ENCODE data around the gene TCOF1. TPM values are rescaled to one million over a fixed set of nuclear protein-coding genes. Genes with fewer than 3 reads are reported as not detected.

TCOF1 gene
- total RNA-seq, 1 donor from 2014 or later = 39.3 TPM

DNA sequence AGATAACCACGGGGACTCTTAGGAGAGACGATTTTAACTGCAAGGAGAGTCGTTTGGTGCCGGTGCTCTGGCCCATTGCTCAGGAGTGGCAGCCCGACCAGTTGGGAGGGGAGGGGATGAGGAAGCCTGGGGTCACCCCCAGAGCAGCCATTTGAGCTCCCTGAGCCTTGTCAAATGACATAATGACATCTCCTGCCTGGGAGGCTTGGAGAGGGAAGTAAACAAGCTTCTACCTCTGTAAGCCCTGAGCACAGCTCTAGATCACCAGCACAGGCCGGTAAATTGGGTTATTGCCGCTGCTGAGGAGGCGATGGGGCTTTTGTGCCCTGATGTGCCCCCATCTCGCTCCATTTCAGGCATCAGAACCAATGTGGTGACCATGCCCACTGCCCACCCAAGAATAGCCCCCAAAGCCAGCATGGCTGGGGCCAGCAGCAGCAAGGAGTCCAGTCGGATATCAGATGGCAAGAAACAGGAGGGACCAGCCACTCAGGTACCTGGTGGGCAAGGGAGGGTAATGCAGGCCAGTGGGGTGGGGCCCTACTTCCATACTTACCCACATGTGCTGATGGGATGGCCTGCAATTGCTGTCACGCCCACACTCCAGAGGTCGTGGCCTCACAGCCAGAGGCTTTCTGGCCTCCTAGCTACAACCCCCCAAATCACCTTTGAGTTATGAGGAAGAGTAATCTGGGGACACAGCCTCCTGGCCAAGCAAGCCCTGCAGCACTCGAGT is 32.2 kb downstream of the TCOF1 start:
- DNase-seq (ENCODE audit: low spot score) = no peak

DNA sequence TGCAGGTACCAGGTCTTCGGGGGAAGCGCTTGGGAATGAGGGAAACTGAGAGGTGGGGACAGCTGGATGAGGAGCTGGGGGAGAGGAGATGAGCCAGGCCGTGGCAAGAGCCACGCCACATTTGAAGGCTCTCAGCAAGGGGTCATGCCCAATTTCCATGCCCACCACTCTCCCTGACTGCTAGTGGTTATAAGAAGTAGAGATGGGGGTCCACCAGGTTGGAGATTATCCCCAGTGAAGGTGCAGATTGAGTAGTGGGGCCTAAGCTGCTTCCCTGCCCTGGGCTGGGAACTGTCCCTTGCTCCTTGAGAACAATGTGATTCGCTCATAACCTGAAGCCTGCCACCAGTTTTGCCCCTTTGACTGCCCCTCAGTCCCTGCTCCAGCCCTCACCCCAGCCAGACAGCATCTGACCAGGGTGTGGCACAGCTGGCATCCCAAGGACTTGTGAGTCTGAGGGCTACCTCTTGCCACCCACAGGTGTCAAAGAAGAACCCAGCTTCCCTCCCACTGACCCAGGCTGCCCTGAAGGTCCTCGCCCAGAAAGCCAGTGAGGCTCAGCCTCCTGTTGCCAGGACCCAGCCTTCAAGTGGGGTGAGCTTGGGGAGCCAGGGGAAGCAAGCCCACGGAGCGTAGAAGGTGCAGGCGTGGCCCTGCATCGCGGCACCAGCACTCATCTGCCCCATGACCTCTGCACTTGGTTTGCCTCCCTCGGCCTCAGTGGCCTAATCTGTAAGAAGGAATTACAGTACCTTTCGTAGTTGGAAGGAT is 33.8 kb downstream of the TCOF1 start:
- no peak for DNase-seq (ENCODE audit: low spot score)

DNA sequence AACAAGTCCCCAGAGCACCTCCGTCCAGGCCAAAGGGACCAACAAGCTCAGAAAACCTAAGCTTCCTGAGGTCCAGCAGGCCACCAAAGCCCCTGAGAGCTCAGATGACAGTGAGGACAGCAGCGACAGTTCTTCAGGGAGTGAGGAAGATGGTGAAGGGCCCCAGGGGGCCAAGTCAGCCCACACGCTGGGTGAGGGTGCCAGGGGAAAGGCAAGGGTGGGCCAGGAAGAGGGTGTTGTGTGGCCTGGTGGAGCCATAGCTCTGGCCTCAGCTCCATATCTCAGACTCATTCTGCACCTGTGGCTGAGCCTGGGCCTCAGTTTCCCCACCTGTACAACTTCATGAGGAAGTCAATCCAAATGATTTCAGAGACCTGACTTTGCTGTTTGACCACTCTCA is 34.5 kb downstream of the TCOF1 start:
- no peak for DNase-seq (ENCODE audit: low spot score)

DNA sequence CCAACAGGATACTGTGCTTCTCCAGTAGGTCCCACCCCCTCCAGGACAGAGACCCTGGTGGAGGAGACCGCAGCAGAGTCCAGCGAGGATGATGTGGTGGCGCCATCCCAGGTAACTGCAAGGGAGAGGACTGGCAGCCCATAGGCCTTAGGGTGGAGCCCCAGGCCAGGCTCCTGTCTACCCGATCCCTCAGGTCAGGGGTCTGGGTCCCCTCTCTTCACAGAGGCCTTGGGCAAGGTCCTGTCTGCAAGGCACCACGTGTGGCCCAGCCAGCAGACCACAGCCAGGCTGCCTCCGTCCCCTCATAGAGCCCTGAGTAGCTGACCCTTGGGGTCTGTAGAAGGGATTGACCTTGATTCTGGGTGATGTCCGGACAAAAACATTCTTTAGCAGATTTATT is 35.2 kb downstream of the TCOF1 start:
- DNase-seq (ENCODE audit: low spot score) = no peak

DNA sequence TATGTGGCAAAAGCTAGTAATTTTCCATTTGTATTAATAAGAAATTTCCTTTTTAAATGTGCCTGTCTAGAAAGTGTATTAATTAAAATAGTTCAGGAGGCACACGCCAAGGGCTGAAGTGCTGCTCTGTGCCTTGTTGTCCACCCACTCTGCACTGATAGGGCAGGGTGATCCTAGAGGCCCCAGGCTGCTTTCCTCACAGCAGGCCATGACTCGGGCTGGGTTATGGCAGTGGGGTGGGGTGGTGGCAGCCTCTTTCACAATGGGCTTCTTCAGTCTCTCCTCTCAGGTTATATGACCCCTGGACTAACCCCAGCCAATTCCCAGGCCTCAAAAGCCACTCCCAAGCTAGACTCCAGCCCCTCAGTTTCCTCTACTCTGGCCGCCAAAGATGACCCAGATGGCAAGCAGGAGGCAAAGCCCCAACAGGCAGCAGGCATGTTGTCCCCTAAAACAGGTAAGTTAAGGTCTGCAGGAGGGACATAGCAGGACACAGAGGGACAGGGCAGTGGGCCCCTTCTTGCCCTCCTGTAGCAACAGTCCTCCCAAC is 35.7 kb downstream of the TCOF1 start:
- no peak for DNase-seq (ENCODE audit: low spot score)

DNA sequence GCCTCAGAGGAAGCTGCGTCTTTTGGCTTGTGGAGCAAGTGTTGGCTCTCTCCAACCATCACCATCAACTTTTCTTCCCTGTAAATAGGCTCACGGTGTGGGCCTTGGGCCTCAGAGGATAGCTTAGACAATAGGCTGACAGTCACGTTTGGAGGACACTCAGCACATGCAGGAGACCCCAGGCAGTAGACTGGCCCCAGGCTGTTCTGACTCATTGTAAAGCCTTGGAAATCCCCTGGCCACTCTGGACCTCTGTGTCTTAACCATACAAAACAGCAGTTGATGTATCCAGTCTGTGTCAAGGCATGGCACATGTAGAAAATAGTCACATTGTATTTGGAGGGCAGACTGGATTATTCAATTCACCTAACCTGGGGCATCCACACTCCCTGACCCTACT is 36.6 kb downstream of the TCOF1 start:
- no peak for DNase-seq (ENCODE audit: low spot score)

DNA sequence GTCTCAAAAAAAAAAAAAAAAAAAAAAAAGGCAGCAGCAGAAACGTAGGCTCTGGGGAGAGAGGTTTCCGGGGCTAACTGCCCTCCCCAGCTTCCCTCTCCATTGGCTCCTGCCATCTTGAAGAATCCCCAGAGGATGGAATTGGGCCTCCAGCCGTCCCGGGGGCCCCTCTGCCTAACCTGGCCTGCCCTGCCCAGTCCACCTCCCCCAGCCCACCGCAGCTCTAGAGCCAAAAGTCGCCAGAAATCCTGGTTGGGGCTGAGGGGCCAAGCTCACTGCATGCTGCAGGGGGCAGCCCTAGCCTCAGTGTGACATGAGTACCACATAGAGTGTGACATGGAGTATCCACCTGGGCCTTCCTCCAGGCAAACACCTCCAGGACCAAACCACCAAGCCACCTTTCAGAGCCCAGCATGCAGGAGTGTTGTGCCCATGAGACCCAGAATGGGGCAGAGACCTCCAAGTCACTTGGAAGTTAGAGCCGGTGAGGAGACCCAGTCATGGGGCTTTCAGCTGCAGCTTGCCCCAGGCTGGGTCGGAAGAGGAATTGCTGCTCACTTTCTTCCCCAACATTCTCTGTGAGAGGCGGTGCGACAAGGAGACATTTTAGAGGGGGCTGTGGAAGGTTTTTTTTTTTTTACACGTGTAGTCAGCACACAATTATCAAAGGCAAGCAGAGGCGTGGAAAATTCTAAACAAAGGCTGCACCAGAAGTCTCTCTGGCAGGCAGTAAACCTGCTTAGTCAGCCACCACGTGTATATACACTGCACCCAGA is 37.6 kb downstream of the TCOF1 start:
- no peak for DNase-seq (ENCODE audit: low spot score)

DNA sequence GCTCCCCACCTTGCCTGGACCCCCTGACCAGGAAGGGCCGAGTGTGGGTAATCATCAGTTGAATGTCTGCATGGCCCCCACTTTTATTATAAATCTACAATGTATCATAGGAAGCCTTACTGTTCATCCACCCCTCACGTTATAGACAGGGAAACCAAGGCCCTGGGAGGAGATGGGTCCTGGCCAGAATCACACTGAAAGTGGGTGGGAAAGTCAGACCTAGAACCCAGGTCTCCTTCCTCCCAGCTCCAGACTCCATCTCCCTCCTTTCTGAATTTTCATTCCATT is 38.1 kb downstream of the TCOF1 start:
- no peak for DNase-seq (ENCODE audit: low spot score)

DNA sequence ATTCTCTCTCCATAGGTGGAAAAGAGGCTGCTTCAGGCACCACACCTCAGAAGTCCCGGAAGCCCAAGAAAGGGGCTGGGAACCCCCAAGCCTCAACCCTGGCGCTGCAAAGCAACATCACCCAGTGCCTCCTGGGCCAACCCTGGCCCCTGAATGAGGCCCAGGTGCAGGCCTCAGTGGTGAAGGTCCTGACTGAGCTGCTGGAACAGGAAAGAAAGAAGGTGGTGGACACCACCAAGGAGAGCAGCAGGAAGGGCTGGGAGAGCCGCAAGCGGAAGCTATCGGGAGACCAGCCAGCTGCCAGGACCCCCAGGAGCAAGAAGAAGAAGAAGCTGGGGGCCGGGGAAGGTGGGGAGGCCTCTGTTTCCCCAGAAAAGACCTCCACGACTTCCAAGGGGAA is 38.8 kb downstream of the TCOF1 start:
- no peak for DNase-seq (ENCODE audit: low spot score)

DNA sequence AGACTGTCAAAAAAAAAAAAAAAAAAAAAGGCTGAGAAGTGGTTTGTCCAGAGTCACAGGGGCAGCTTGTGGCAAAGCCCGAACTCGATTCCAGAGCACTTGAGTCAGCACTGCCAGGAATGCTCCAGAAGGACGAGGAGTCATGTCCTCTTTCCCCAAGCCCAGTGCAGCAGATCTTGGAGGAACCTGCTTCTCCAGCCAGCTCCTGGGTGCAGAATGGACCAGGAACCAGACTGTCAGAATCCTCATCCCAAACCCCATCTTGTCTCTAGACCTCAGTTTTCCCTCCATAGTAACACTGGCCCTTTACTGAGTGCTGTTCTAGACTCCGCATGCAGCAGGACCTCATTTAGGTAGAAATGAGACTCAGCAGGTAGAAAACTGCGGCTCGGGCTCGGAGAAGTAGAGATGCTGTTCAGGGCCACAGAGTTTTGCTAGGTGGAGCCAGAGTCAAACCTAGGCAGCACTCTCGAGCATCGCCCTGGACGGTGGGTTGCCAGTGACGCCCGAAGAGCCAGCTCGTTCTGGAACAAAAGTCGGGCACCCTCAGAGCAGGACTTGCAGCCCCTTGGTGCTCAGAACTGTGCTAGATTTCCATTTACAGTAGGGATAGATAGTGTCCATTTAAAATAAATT is 39.8 kb downstream of the TCOF1 start:
- no peak for DNase-seq (ENCODE audit: low spot score)

DNA sequence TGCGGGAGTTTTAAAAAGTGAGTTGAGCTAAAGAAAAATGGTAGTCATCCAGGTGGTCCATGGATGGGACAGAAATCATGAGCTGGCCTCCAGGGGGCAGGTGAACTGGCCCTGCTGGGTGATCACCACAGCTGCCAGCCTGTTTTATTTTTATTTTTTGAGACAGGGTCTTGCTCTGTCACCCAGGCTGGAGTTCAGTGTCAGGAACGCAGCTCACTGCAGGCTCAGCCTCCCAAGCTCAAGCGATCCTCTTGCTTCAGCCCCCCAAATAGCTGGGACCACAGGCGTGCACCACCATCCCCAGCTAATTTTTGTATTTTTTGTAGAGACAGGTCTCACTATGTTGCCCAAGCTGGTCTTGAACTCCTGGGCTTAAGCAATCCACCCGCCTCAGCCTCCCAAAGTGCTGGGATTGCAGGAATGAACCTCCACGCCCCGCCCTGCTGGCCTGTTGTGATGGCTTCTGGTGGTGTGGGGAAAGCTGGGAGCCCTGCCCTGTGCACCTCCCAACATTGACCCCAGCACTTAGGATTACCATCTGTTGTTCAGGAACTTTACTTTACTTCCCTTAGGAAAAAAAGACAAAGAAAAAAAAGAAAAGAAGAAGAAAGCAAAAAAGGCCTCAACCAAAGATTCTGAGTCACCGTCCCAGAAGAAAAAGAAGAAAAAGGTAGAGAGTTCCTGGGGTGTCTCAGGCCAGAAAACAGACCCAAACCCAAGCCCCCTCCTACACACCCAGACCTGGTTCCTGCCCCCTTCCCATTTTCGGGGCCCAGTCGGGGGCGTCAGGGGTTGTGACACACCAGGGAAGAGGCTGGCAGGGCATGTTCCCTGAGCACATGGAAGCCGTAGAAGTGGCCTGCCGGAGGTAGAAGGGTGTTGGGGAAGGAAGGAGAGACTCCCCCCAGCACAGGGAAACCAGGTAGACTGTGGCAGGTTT is 40.6 kb downstream of the TCOF1 start:
- DNase-seq (ENCODE audit: low spot score) = no peak

DNA sequence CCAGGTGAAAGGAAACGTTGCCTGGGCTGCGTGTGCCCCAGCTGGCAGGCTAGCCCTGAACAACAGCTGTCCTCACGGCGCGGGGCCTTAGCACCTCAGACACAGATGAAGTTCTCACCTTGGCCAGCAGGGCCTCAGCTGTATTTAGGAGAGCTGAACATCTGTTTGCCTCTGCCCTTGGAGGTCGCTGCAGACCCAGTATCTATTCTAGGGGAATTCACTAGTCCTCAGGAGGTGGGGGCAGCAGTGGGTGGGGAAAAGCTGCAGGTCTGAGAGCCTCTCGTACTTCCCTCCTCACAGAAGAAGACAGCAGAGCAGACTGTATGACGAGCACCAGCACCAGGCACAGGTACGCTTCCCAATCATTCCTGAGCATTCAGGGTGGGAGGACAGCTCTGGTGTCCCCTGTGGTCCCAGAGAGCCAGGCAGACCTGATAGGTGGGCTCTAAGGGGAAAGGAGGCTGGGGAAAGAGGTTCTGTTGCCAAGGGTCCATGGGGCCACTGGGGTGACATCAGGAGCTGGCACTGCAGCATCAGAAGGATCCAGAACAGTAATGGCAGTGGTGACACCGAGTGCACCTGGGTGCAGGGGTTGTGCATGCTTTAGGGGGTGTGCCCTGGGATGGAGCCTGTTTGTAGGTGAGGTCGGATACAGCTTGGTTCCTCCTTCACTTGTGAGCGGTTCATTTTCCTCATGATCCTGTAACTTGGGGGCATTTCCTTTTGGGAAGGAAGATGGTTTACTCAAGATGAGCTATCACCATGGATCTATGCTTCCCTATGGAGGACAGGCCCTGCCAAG is 41.4 kb downstream of the TCOF1 start:
- no peak for DNase-seq (ENCODE audit: low spot score)

DNA sequence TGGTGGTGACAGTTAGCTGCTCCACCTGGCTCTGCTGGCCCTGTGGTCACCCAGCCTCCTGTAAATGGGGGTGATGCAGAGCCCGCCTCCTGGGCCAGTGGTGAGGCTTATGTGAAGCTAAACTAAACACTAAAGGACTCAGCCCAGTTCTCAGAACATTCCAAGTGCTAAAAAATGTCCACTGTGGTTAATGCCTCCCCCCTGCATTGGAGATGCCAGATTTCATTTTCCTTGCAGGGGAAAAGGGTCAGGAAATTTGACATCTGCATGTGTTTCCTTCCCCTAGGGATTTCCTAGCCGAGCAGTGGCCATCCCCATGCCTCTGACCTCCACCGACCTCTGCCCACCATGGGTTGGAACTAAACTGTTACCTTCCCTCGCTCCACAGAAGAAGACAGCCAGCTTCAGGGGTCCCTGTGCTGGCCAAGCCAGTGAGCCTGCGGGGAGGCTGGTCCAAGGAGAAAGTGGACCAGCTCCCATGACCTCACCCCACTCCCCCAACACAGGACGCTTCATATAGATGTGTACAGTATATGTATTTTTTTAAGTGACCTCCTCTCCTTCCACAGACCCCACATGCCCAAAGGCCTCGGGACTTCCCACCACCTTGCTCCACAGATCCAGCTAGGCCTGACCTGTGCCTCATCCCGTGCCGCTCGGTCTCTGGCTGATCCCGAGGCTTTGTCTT is 42.2 kb downstream of the TCOF1 start:
- DNase-seq (ENCODE audit: low spot score) = no peak

DNA sequence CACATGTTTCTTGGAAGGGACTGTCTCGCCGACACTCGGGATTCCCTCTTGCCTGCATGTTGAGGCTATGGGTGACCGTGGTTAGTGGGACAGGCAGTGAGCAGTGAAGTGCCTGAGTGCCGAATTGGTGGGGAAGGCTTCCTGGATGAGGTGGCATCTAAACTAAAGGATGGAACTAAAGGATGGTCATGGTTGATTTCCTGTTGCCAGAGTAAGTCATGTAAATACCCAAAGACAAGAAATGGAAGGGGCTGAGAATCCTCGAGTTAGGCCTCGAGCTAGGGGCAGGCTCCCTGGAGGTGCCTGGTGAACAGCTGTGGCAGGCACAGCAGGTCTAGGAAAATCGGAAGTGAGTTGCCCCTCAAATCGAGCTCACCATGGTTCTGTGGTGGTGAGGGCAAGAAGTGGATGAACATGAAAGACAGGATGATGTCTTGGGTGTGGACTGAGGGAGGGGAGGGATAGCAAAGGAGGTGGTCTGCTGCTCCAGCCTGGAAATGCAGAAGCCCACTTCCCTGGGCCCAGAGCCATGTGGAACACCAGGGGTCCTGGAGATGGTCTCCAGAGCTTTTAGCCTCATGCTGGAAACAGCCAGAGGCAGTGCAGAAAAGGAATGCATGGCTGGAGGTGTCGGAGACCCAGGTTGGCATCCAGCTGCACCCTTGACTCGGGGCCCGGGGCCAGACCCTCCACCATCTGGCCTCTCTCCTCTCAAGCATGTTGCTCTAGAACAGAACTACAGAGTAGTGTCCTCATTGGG is 43.0 kb downstream of the TCOF1 start:
- no peak for DNase-seq (ENCODE audit: low spot score)

DNA sequence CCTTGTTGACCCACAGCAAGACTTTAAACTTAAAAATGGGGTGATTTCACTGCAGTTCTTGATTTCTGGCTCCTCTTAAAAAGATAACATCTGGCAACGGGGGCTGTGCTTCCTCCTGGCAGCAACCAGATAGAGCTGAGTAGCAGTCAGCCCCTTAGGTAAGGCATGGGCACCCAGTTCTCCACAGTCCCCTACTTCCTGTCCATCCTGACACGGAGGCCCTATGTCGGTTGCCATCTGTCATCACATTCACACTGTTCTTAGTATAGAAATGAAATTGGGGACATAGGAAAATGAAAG is 43.5 kb downstream of the TCOF1 start:
- no peak for DNase-seq (ENCODE audit: low spot score)

DNA sequence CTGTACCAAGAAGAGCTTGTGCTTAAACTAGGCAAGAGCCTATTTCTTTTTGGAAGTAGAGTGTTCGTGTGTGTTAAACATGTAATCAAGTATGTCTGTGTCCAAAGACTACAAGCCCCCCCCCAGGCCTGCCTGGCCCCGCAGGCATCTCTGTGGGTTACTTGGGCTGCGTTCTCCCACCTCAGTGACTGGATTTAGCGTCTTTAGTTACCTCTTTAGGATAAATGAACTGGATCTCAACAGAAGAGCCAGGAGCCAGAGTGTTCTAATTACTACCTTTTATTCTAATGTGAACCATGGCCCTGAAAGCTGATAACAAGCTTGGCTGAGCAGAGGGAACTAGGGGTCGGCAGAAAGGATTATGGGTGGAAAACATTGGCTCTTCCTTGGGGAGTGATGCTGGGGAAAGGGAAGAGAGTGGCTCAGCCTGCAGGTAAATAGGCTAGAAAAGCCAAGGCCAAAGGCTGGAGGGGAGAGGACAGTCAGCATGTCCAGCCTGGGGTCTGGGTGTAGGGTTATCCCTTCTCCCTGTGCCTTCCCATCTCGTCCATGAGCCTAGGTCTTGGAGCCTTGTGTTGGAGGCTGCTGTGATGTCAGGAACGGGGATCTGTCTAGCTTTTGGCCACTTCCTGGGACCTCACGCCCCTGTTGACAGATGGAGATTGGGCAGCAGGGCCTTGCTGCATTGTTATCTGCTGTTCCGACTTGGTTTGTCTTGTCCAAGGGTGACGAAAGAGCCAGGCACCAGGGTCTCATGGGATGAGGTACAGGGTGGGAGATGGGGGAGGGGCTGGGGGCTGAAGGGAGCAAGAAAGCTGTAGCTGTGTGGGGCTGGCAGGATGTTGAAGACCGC is 44.1 kb downstream of the TCOF1 start:
- DNase-seq (ENCODE audit: low spot score) = no peak

DNA sequence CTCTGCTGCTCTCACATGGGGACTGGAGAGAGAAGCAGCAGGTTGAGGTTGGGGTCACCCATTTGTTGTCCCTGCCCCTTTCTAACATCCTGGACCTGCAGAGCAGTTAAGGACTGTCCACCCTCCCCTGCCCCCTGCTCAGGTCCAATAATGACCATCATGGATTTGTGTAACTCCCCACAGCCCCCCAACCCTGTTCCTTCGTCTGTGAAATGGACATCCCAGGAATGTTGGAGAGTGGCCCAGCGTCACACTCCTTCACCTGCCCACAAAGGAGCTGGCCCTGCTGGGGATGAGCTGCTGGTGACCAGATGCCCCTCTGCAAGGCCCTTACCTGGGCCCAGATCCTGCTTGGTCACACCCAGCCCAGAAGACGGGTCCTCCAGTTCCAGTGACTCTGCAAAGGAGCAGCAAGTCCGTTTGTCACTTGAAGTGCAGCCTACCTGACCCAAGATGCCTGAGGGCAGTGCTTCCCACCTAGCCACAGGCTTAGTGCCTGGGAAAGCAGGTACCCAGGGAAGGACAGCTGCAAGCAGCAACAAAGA is 44.8 kb downstream of the TCOF1 start:
- no peak for DNase-seq (ENCODE audit: low spot score)

DNA sequence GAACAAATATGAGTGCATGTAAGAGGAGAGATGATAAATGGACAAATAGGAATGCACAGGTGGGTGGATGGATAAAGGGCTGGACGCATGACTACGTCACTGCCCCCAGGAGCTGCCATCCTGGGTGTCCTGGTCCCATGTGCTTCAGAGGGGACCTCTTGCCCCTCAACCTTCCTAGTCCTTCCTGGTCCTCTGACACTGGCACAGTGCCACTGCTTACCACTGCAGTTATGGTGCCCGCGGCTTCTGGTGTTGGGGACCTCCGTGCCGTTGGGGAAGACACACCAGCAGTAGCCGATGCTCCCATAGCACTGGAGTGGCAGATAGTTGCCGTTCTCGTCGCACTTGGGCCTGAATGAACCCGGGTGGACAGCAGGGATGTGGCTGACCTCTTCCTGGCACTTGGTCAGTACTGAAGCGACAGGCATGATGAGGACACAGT is 45.4 kb downstream of the TCOF1 start:
- DNase-seq (ENCODE audit: low spot score) = no peak
